ENCODE results near the gene BCAR1. TPM values are rescaled to one million over a fixed set of nuclear protein-coding genes. Genes with fewer than 3 reads are reported as not detected.

BCAR1 gene
- total and polyA plus RNA-seq, 2 of the 13 experiments (the other 11 are each of a cell fraction or from before 2014, with no cell fraction given): 48.1 to 51.7 TPM

- TF ChIP-seq, protein P1, sequence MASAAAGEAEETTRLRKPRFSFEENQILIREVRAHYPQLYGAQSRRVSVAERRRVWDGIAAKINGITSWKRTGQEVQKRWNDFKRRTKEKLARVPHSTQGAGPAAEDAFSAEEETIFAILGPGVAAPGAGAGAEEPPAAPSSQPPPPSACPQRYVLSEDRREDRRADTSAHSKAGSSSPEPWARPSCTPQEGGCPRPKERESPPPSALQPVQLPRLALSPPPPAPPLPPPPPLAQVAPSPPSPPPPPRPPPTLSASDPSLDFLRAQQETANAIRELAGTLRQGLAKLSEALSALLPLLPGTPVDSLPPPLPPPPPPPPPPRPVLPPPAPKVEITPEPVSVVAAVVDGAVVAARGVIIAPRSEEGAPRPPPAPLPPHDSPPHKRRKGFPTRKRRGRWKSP (CRISPR knock-in tag; IDR thresholded peaks at IDR 0.05): no peak
- no peak for TF ChIP-seq MAFK (conservative IDR thresholded peaks at IDR 0.05 in 1 of 2, IDR thresholded peaks at IDR 0.05 in 1 of 2; ENCODE audit: low read length in 2 of 2)
- no peak for TF ChIP-seq ZNF644 (CRISPR knock-in tag; IDR thresholded peaks at IDR 0.05; ENCODE audit: low read depth)
- no peak for TF ChIP-seq SRSF4 (IDR thresholded peaks at IDR 0.05; ENCODE audit: low read depth, low read length, poor library complexity, severe bottlenecking)
- TF ChIP-seq CBX5 (CRISPR knock-in tag; IDR thresholded peaks at IDR 0.05; ENCODE audit: borderline replicate concordance): no peak
- peak; percentile 38 for TF ChIP-seq STAG1 (CRISPR knock-in tag; IDR thresholded peaks at IDR 0.05)
- TF ChIP-seq NFRKB (IDR thresholded peaks at IDR 0.05): no peak
- TF ChIP-seq ZBED4 (CRISPR knock-in tag; IDR thresholded peaks at IDR 0.05; ENCODE audit: borderline replicate concordance): no peak
- TF ChIP-seq MYC (CRISPR knock-in tag; IDR thresholded peaks at IDR 0.05; ENCODE audit: borderline replicate concordance): no peak
- no peak for TF ChIP-seq NONO (IDR thresholded peaks at IDR 0.05)
- TF ChIP-seq NONO (CRISPR knock-in tag; conservative IDR thresholded peaks at IDR 0.05): 0 out of 2 replicates have a peak, but pooled peaks have one; percentile 6
- no peak for TF ChIP-seq TFDP2 (CRISPR knock-in tag; IDR thresholded peaks at IDR 0.05)
- TF ChIP-seq, protein P2, sequence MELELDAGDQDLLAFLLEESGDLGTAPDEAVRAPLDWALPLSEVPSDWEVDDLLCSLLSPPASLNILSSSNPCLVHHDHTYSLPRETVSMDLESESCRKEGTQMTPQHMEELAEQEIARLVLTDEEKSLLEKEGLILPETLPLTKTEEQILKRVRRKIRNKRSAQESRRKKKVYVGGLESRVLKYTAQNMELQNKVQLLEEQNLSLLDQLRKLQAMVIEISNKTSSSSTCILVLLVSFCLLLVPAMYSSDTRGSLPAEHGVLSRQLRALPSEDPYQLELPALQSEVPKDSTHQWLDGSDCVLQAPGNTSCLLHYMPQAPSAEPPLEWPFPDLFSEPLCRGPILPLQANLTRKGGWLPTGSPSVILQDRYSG (CRISPR knock-in tag; IDR thresholded peaks at IDR 0.05): 0 out of 2 replicates have a peak, but pooled peaks have one; percentile 3
- no peak for TF ChIP-seq IKZF1 (IDR thresholded peaks at IDR 0.05)
- no peak for TF ChIP-seq ZNF619 (CRISPR knock-in tag; IDR thresholded peaks at IDR 0.05)
- no peak for TF ChIP-seq NFAT5 (CRISPR knock-in tag; IDR thresholded peaks at IDR 0.05)
- no peak for TF ChIP-seq KDM6A (CRISPR knock-in tag; IDR thresholded peaks at IDR 0.05; ENCODE audit: low read depth)
- TF ChIP-seq ZNF382 (CRISPR knock-in tag; IDR thresholded peaks at IDR 0.05; ENCODE audit: borderline replicate concordance): no peak
Observed at GRCh38 chr16:75250089-75250808, 1.2 kb downstream of the BCAR1 start (continued).

Data from HepG2 (cell line).